ENCODE data around the gene TNS1. TPM values are rescaled to one million over a fixed set of nuclear protein-coding genes. Genes with fewer than 3 reads are reported as not detected.

TNS1 gene
- polyA plus RNA-seq, 3 donors, result 0.26 to 1.6 (median 1.5) TPM

GRCh38 chr2:217857624-217858506 is 144.9 kb downstream of the TNS1 start:
- peaks cover 0 to 3% (median 0%) of the 10 kb centered on the region in 7 donors for H3K9me3 Mint-ChIP-seq
- no peak for DNase-seq

GRCh38 chr2:217856871-217857270 is 145.9 kb downstream of the TNS1 start:
- peaks cover 0 to 25% of the 10 kb centered on the region in 2 donors for H3K27me3 ChIP-seq (ENCODE audit: control insufficient read depth in 2 of 2, insufficient read depth in 2 of 2, low read length in 2 of 2)
- no peaks in the 10 kb centered on the region for H3K79me2 ChIP-seq (ENCODE audit: insufficient read depth, low read length)
- no peak overlapping the region for H3K4me3 Mint-ChIP-seq
- intact Hi-C loops (cut with micrococcal nuclease), result no loop called here
- H3K36me3 Mint-ChIP-seq, result peaks cover 26 to 27% of the 10 kb centered on the region in 2 donors
- H3K4me1 ChIP-seq (ENCODE audit: control insufficient read depth in 1 of 2, insufficient read depth in 2 of 2, low read length in 2 of 2), result no peaks in the 10 kb centered on the region
- 80% methylated on average over 2 of the region's 4 CpGs for WGBS (ENCODE audit: insufficient coverage)
- H3K27me3 Mint-ChIP-seq (ENCODE audit: low read depth in 3 of 3), result peaks cover 18 to 46% (median 32%) of the 10 kb centered on the region in 3 donors
- H3K9me3 ChIP-seq (replicated peaks in 1 of 2; ENCODE audit: control insufficient read depth in 1 of 2, insufficient read depth in 1 of 2, low read length in 2 of 2), result no peaks in the 10 kb centered on the region
- DNase-seq, result no peak
- no peak for TF ChIP-seq CTCF (IDR thresholded peaks at IDR 0.05)
- no peak overlapping the region for H3K27ac ChIP-seq (ENCODE audit: low read depth in 1 of 2, low read length in 2 of 2)
- no peak overlapping the region for H3K27ac Mint-ChIP-seq
- H4K20me1 ChIP-seq (ENCODE audit: insufficient read depth, low read length), result no peaks in the 10 kb centered on the region
- no peak overlapping the region for H3K4me2 ChIP-seq (replicated peaks; ENCODE audit: extremely low read depth, low read length, poor library complexity, severe bottlenecking)
- no peak overlapping the region for H3K9ac ChIP-seq (ENCODE audit: insufficient read depth, low read length, poor library complexity, severe bottlenecking)
- H3K4me1 Mint-ChIP-seq, result peaks cover 2% of the 10 kb centered on the region
- no peak overlapping the region for H2AFZ ChIP-seq (ENCODE audit: insufficient read depth, low read depth, low read length, poor library complexity, severe bottlenecking)
- no peaks in the 10 kb centered on the region for H3K36me3 ChIP-seq (replicated peaks in 1 of 2; ENCODE audit: control insufficient read depth in 1 of 2, insufficient read depth in 2 of 2, low read length in 2 of 2)
- H3K4me3 ChIP-seq (replicated peaks in 1 of 3; ENCODE audit: low read depth in 2 of 3, low read length in 3 of 3), result no peak overlapping the region
- H3K9me3 Mint-ChIP-seq, result peaks cover 0 to 3% (median 0%) of the 10 kb centered on the region in 7 donors

More at GRCh38 chr2:217857624-217858506, 144.9 kb downstream of the TNS1 start:
- Histone ChIP-seq H3K27me3 (ENCODE audit: control insufficient read depth in 2 of 2, insufficient read depth in 2 of 2, low read length in 2 of 2) (peaks cover 0 to 16% of the 10 kb centered on the region in 2 donors), H3K4me3 (replicated peaks in 1 of 3; ENCODE audit: low read depth in 2 of 3, low read length in 3 of 3) (no peak overlapping the region), H3K36me3 (replicated peaks in 1 of 2; ENCODE audit: control insufficient read depth in 1 of 2, insufficient read depth in 2 of 2, low read length in 2 of 2) (no peaks in the 10 kb centered on the region), H4K20me1 (ENCODE audit: insufficient read depth, low read length) (no peaks in the 10 kb centered on the region), H3K4me1 (ENCODE audit: control insufficient read depth in 1 of 2, insufficient read depth in 2 of 2, low read length in 2 of 2) (no peaks in the 10 kb centered on the region), H3K9ac (ENCODE audit: insufficient read depth, low read length, poor library complexity, severe bottlenecking) (no peak overlapping the region), H3K27ac (ENCODE audit: low read depth in 1 of 2, low read length in 2 of 2) (no peak overlapping the region), H3K4me2 (replicated peaks; ENCODE audit: extremely low read depth, low read length, poor library complexity, severe bottlenecking) (no peak overlapping the region), H2AFZ (ENCODE audit: insufficient read depth, low read depth, low read length, poor library complexity, severe bottlenecking) (no peak overlapping the region), H3K79me2 (ENCODE audit: insufficient read depth, low read length) (no peaks in the 10 kb centered on the region), H3K9me3 (replicated peaks in 1 of 2; ENCODE audit: control insufficient read depth in 1 of 2, insufficient read depth in 1 of 2, low read length in 2 of 2) (no peaks in the 10 kb centered on the region)
- Mint-ChIP-seq H3K36me3 (peaks cover 19 to 22% of the 10 kb centered on the region in 2 donors), H3K4me1 (no peaks in the 10 kb centered on the region), H3K27ac (no peak overlapping the region), H3K27me3 (ENCODE audit: low read depth in 3 of 3) (peaks cover 12 to 38% (median 25%) of the 10 kb centered on the region in 3 donors), H3K4me3 (no peak overlapping the region)
- no peak for TF ChIP-seq CTCF (IDR thresholded peaks at IDR 0.05)
- WGBS (ENCODE audit: insufficient coverage), result 98% methylated on average over 17 of the region's 20 CpGs
- intact Hi-C loops (cut with micrococcal nuclease), result no loop called here

Measured in CD14-positive monocyte (primary cell).